ENCODE data around the gene ZNF385C. TPM values are rescaled to one million over a fixed set of nuclear protein-coding genes. Genes with fewer than 3 reads are reported as not detected.

The ZNF385C gene
- polyA plus RNA-seq, 1 donor (not counting 4 experiments of a cell fraction or from before 2014, with no cell fraction given), result 0.09 TPM

- no peaks in the 10 kb centered on the region for H3K9me3 ChIP-seq (ENCODE audit: control insufficient read depth, low read depth, low read length)
- H3K27ac ChIP-seq (ENCODE audit: control insufficient read depth, insufficient read depth, low read length), result no peak overlapping the region
- H3K9me1 ChIP-seq (ENCODE audit: control insufficient read depth, extremely low read depth, insufficient read depth, low read length), result no peaks in the 10 kb centered on the region
- H3K4me3 ChIP-seq (ENCODE audit: control insufficient read depth in 2 of 3, extremely low read depth in 1 of 3, insufficient read depth in 2 of 3, low read depth in 1 of 3, low read length in 3 of 3), result no peak overlapping the region
- TF ChIP-seq EZH2 (IDR thresholded peaks at IDR 0.05; ENCODE audit: low read length) (no peak), CTCF (optimal IDR thresholded peaks at IDR 0.05 in 1 of 3, IDR thresholded peaks at IDR 0.05 in 1 of 3, conservative IDR thresholded peaks at IDR 0.05 in 1 of 3; ENCODE audit: extremely low read depth in 1 of 3, insufficient read depth in 2 of 3, low read length in 3 of 3) (no peak)
- dilution Hi-C loops (cut with MboI; ENCODE audit: extremely low pct_ligation_motif_present, low sequenced_read_pairs), result no loop called here
- H3K27me3 ChIP-seq (ENCODE audit: control insufficient read depth, extremely low read depth, insufficient read depth, low read length), result no peaks in the 10 kb centered on the region
- H2AFZ ChIP-seq (ENCODE audit: control insufficient read depth, low read length), result no peak overlapping the region
- H3K9ac ChIP-seq (ENCODE audit: control insufficient read depth, extremely low read depth, insufficient read depth, low read length), result no peak overlapping the region
- H3K79me2 ChIP-seq (ENCODE audit: control insufficient read depth, insufficient read depth, low read length), result no peaks in the 10 kb centered on the region
- peaks cover 8 to 9% of the 10 kb centered on the region in 2 experiments for H3K36me3 ChIP-seq (ENCODE audit: control insufficient read depth in 2 of 2, extremely low read depth in 1 of 2, insufficient read depth in 2 of 2, low read length in 2 of 2)
- no peaks in the 10 kb centered on the region for H4K20me1 ChIP-seq (ENCODE audit: control insufficient read depth, extremely low read depth, insufficient read depth, low read length)
- DNase-seq (ENCODE audit: low read depth, low spot score) (no peak), FAIRE-seq (no peak)
- H3K4me1 ChIP-seq (ENCODE audit: control insufficient read depth, extremely low read depth, insufficient read depth, low read length), result peaks cover 28% of the 10 kb centered on the region
- H3K4me2 ChIP-seq (ENCODE audit: control insufficient read depth, extremely low read depth, insufficient read depth, low read depth, low read length), result peak overlapping the region; percentile 86
Observed at GRCh38 chr17:42111265-42111636, 13.0 kb upstream of the ZNF385C start.

- H2AFZ ChIP-seq (ENCODE audit: control insufficient read depth, low read length), result no peak overlapping the region
- H3K4me2 ChIP-seq (ENCODE audit: control insufficient read depth, extremely low read depth, insufficient read depth, low read depth, low read length), result no peak overlapping the region
- TF ChIP-seq EZH2 (IDR thresholded peaks at IDR 0.05; ENCODE audit: low read length) (no peak), CTCF (optimal IDR thresholded peaks at IDR 0.05 in 1 of 3, IDR thresholded peaks at IDR 0.05 in 1 of 3, conservative IDR thresholded peaks at IDR 0.05 in 1 of 3; ENCODE audit: extremely low read depth in 1 of 3, insufficient read depth in 2 of 3, low read length in 3 of 3) (no peak)
- H3K27ac ChIP-seq (ENCODE audit: control insufficient read depth, insufficient read depth, low read length), result no peak overlapping the region
- H3K9me3 ChIP-seq (ENCODE audit: control insufficient read depth, low read depth, low read length), result no peaks in the 10 kb centered on the region
- dilution Hi-C loops (cut with MboI; ENCODE audit: extremely low pct_ligation_motif_present, low sequenced_read_pairs), result no loop called here
- no peaks in the 10 kb centered on the region for H3K79me2 ChIP-seq (ENCODE audit: control insufficient read depth, insufficient read depth, low read length)
- H3K4me1 ChIP-seq (ENCODE audit: control insufficient read depth, extremely low read depth, insufficient read depth, low read length), result peaks cover 28% of the 10 kb centered on the region
- no peak for FAIRE-seq
- H3K36me3 ChIP-seq (ENCODE audit: control insufficient read depth in 2 of 2, extremely low read depth in 1 of 2, insufficient read depth in 2 of 2, low read length in 2 of 2), result peaks cover 3 to 8% of the 10 kb centered on the region in 2 experiments
- DNase-seq (ENCODE audit: low read depth, low spot score), result no peak
- no peaks in the 10 kb centered on the region for H3K9me1 ChIP-seq (ENCODE audit: control insufficient read depth, extremely low read depth, insufficient read depth, low read length)
- H3K9ac ChIP-seq (ENCODE audit: control insufficient read depth, extremely low read depth, insufficient read depth, low read length), result no peak overlapping the region
- no peaks in the 10 kb centered on the region for H3K27me3 ChIP-seq (ENCODE audit: control insufficient read depth, extremely low read depth, insufficient read depth, low read length)
- H3K4me3 ChIP-seq (ENCODE audit: control insufficient read depth in 2 of 3, extremely low read depth in 1 of 3, insufficient read depth in 2 of 3, low read depth in 1 of 3, low read length in 3 of 3), result no peak overlapping the region
- no peaks in the 10 kb centered on the region for H4K20me1 ChIP-seq (ENCODE audit: control insufficient read depth, extremely low read depth, insufficient read depth, low read length)
Observed at GRCh38 chr17:42110301-42111264, 12.3 kb upstream of the ZNF385C start.
